ENCODE measurements around the gene FAM98C.

GRCh38 chr19:38430931-38431330 is 28.0 kb downstream of the FAM98C start:
- TF ChIP-seq, protein P1, sequence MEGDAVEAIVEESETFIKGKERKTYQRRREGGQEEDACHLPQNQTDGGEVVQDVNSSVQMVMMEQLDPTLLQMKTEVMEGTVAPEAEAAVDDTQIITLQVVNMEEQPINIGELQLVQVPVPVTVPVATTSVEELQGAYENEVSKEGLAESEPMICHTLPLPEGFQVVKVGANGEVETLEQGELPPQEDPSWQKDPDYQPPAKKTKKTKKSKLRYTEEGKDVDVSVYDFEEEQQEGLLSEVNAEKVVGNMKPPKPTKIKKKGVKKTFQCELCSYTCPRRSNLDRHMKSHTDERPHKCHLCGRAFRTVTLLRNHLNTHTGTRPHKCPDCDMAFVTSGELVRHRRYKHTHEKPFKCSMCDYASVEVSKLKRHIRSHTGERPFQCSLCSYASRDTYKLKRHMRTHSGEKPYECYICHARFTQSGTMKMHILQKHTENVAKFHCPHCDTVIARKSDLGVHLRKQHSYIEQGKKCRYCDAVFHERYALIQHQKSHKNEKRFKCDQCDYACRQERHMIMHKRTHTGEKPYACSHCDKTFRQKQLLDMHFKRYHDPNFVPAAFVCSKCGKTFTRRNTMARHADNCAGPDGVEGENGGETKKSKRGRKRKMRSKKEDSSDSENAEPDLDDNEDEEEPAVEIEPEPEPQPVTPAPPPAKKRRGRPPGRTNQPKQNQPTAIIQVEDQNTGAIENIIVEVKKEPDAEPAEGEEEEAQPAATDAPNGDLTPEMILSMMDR (IDR thresholded peaks at IDR 0.05 in 8 of 11, conservative IDR thresholded peaks at IDR 0.05 in 3 of 11): no peak
- no peak for TF ChIP-seq POLR2A (IDR thresholded peaks at IDR 0.05)
- TF ChIP-seq POLR2AphosphoS5 (IDR thresholded peaks at IDR 0.05): no peak

Data from spleen (tissue), 7 donors.